Measurements from ENCODE around the gene CEP162.
"Not testable (repeated sequence)": the region's sequence is repeated elsewhere in the genome, so short reads cannot be mapped to it uniquely, and the experiment has no call there.

Gene CEP162

DNA sequence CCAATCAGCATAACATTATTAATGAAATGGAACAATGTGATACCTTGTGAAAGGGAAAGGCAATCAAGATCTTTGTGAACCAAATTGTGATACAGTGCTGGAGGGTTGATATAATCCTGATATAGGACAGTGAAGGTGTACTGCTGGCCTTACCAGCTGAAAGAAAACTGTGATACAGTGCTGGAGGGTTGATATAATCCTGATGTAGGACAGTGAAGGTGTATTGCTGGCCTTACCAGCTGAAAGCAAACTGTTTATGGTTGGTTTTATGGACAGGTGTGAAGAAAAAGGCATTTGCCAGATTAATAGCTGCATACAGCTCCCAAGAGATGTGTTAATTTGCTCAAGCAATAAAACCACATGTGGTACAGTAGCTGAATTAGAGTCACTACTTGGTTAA, 119.9 kb downstream of the CEP162 start:
- H3K9ac ChIP-seq (ENCODE audit: low read depth, low read length, poor library complexity, severe bottlenecking), result no peak overlapping the region
- H3K79me2 ChIP-seq (ENCODE audit: insufficient read depth, low read length), result no peaks in the 10 kb centered on the region
- no peak overlapping the region for H2AFZ ChIP-seq (ENCODE audit: low read length)
- no peaks in the 10 kb centered on the region for H3K36me3 ChIP-seq (ENCODE audit: insufficient read depth, low read length)
- no peaks in the 10 kb centered on the region for H3K4me1 ChIP-seq (ENCODE audit: insufficient read depth, low read length, poor library complexity, severe bottlenecking)
- H3K9me3 ChIP-seq (ENCODE audit: insufficient read depth, low read depth, low read length), result peaks cover 2% of the 10 kb centered on the region; the same call in 1 of the 2 replicates
- no peak overlapping the region for H3K4me2 ChIP-seq (ENCODE audit: low read depth, low read length, poor library complexity, severe bottlenecking)
- no peak for TF ChIP-seq EZH2phosphoT487 (IDR thresholded peaks at IDR 0.05; ENCODE audit: borderline replicate concordance)
- TF ChIP-seq, protein P1, sequence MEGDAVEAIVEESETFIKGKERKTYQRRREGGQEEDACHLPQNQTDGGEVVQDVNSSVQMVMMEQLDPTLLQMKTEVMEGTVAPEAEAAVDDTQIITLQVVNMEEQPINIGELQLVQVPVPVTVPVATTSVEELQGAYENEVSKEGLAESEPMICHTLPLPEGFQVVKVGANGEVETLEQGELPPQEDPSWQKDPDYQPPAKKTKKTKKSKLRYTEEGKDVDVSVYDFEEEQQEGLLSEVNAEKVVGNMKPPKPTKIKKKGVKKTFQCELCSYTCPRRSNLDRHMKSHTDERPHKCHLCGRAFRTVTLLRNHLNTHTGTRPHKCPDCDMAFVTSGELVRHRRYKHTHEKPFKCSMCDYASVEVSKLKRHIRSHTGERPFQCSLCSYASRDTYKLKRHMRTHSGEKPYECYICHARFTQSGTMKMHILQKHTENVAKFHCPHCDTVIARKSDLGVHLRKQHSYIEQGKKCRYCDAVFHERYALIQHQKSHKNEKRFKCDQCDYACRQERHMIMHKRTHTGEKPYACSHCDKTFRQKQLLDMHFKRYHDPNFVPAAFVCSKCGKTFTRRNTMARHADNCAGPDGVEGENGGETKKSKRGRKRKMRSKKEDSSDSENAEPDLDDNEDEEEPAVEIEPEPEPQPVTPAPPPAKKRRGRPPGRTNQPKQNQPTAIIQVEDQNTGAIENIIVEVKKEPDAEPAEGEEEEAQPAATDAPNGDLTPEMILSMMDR (conservative IDR thresholded peaks at IDR 0.05; ENCODE audit: low read length), result no peak
- H3F3A ChIP-seq (ENCODE audit: low read depth), result no peaks in the 10 kb centered on the region
- no peaks in the 10 kb centered on the region for H3K27me3 ChIP-seq (ENCODE audit: insufficient read depth, low read length, poor library complexity, severe bottlenecking)
- no peak overlapping the region for H3K4me3 ChIP-seq (ENCODE audit: low read length, poor library complexity, severe bottlenecking)
- no peaks in the 10 kb centered on the region for H3K9me2 ChIP-seq (replicated peaks; ENCODE audit: low read depth, low read length)
- no peaks in the 10 kb centered on the region for H4K20me1 ChIP-seq (ENCODE audit: insufficient read depth, low read length, poor library complexity, severe bottlenecking)

DNA sequence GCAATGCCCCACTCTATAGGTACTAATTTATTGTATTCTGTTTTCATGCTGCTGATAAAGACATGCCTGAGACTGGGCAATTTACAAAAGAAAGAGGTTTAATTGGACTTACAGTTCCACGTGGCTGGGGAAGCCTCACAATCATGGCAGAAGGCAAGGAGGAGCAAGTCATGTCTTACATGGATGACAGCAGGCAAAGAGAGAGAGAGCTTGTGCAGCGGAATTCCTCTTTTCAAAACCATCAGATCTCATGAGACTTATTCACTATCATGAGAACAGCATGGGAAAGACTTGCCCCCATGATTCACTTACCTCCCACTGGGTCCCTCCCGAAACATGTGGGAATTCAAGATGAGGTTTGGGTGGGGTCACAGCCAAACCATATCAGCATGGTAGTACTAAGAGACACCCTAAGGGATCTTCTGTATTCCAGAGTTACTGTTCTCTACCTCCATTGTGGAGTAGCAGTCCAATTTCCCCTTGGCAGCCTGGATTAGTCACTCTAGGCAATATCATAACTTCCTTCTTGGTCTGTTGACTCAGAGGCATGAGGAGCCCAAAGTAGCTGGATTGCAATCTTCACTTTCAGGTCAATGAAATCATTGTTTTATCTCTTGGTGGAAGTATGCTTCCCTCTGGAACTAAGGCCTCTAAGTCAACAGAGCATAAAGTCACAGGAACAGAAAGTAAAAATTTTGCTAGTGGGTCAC, 122.1 kb downstream of the CEP162 start:
- not testable (repeated sequence) for H3F3A ChIP-seq (ENCODE audit: low read depth); H4K20me1 ChIP-seq (ENCODE audit: insufficient read depth, low read length, poor library complexity, severe bottlenecking)

DNA sequence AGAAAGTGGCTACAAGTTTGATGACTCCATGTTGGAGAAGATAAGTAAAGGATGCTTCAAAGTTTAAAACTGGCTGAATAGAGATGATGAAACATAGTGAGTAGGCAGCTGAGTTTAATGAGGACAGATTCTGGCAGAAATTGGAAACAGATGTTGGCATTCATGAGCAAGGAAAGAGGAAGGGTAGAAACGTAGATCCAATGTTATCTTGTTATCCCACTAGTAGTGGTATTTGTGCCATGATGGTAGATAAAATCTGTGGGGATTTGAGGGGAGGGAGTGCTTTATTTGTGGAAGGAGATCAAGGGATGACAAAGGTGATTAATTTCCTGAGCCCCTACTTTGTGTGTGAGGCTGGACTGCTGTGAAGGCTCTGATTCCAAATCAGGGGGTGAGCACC, 124.4 kb downstream of the CEP162 start:
- Histone ChIP-seq H3K4me3 (ENCODE audit: low read length, poor library complexity, severe bottlenecking) (no peak overlapping the region), H3K9me3 (ENCODE audit: insufficient read depth, low read depth, low read length) (peaks cover 2% of the 10 kb centered on the region; the same call in 1 of the 2 replicates), H3K4me1 (ENCODE audit: insufficient read depth, low read length, poor library complexity, severe bottlenecking) (no peaks in the 10 kb centered on the region), H3K79me2 (ENCODE audit: insufficient read depth, low read length) (no peaks in the 10 kb centered on the region), H3F3A (ENCODE audit: low read depth) (no peaks in the 10 kb centered on the region), H4K20me1 (ENCODE audit: insufficient read depth, low read length, poor library complexity, severe bottlenecking) (no peaks in the 10 kb centered on the region), H3K9me2 (replicated peaks; ENCODE audit: low read depth, low read length) (no peaks in the 10 kb centered on the region), H3K36me3 (ENCODE audit: insufficient read depth, low read length) (no peaks in the 10 kb centered on the region), H3K4me2 (ENCODE audit: low read depth, low read length, poor library complexity, severe bottlenecking) (no peak overlapping the region), H2AFZ (ENCODE audit: low read length) (no peak overlapping the region), H3K27me3 (ENCODE audit: insufficient read depth, low read length, poor library complexity, severe bottlenecking) (no peaks in the 10 kb centered on the region), H3K9ac (ENCODE audit: low read depth, low read length, poor library complexity, severe bottlenecking) (no peak overlapping the region)
- no peak for TF ChIP-seq EZH2phosphoT487 (IDR thresholded peaks at IDR 0.05; ENCODE audit: borderline replicate concordance)
- TF ChIP-seq, protein P1 (conservative IDR thresholded peaks at IDR 0.05; ENCODE audit: low read length), result no peak

More for the DNA sequence above, 122.1 kb downstream of the CEP162 start:
- H3K9me2 ChIP-seq (replicated peaks; ENCODE audit: low read depth, low read length); H3K4me1 ChIP-seq (ENCODE audit: insufficient read depth, low read length, poor library complexity, severe bottlenecking); H3K4me2 ChIP-seq (ENCODE audit: low read depth, low read length, poor library complexity, severe bottlenecking); H3K27me3 ChIP-seq (ENCODE audit: insufficient read depth, low read length, poor library complexity, severe bottlenecking); H3K4me3 ChIP-seq (ENCODE audit: low read length, poor library complexity, severe bottlenecking); H3K9me3 ChIP-seq (ENCODE audit: insufficient read depth, low read depth, low read length); H3K36me3 ChIP-seq (ENCODE audit: insufficient read depth, low read length); H2AFZ ChIP-seq (ENCODE audit: low read length); H3K79me2 ChIP-seq (ENCODE audit: insufficient read depth, low read length); H3K9ac ChIP-seq (ENCODE audit: low read depth, low read length, poor library complexity, severe bottlenecking): not testable (repeated sequence)

DNA sequence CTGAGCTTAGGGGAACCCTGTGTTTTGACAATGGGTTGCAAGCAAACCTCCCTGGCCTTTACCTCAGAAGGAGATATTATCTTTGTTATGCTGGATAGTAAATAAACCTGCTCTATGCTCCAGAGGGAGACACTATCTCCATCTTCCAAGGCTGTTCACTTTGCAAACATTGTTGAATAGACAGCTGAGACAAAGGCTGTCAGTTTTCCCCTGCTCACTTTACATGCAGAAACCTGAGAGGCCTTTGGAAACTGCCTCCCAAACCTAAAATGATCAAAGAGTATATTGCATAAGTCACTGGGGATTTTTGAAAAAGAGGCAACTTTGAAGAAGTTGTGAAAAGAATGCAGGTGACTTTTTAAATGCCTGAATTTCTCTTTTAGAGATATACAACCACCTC, 132.3 kb downstream of the CEP162 start:
- no peak overlapping the region for H3K4me3 ChIP-seq (ENCODE audit: low read length, poor library complexity, severe bottlenecking)
- no peaks in the 10 kb centered on the region for H3K27me3 ChIP-seq (ENCODE audit: insufficient read depth, low read length, poor library complexity, severe bottlenecking)
- no peaks in the 10 kb centered on the region for H3K36me3 ChIP-seq (ENCODE audit: insufficient read depth, low read length)
- H3K4me2 ChIP-seq (ENCODE audit: low read depth, low read length, poor library complexity, severe bottlenecking), result no peak overlapping the region
- no peaks in the 10 kb centered on the region for H3K79me2 ChIP-seq (ENCODE audit: insufficient read depth, low read length)
- TF ChIP-seq EZH2phosphoT487 (IDR thresholded peaks at IDR 0.05; ENCODE audit: borderline replicate concordance), result no peak
- TF ChIP-seq, protein P1 (conservative IDR thresholded peaks at IDR 0.05; ENCODE audit: low read length), result no peak
- H3K4me1 ChIP-seq (ENCODE audit: insufficient read depth, low read length, poor library complexity, severe bottlenecking), result no peaks in the 10 kb centered on the region
- no peaks in the 10 kb centered on the region for H3K9me3 ChIP-seq (ENCODE audit: insufficient read depth, low read depth, low read length)
- no peak overlapping the region for H3K9ac ChIP-seq (ENCODE audit: low read depth, low read length, poor library complexity, severe bottlenecking)
- H3F3A ChIP-seq (ENCODE audit: low read depth), result no peaks in the 10 kb centered on the region
- no peak overlapping the region for H2AFZ ChIP-seq (ENCODE audit: low read length)
- no peaks in the 10 kb centered on the region for H4K20me1 ChIP-seq (ENCODE audit: insufficient read depth, low read length, poor library complexity, severe bottlenecking)
- H3K9me2 ChIP-seq (replicated peaks; ENCODE audit: low read depth, low read length), result no peaks in the 10 kb centered on the region
